Neural cell (in vitro differentiated cells): ENCODE measurements around the gene HMGB1. TPM values are rescaled to one million over a fixed set of nuclear protein-coding genes. Genes with fewer than 3 reads are reported as not detected.

Experiments
- H2AFZ ChIP-seq: fragments of 200-600, 300-800 bp; sonication (generic), shearing (Covaris generic); 2 replicates; pipeline ENCODE4 v1.6.0; 2014; ENCODE audit warnings: low read depth, mild to moderate bottlenecking, antibody characterized with exemption, low read length, moderate library complexity
- H3F3A ChIP-seq: fragments of 200-600 bp; shearing (Covaris generic); 2 replicates; pipeline ENCODE4 v1.6.1; 2016; ENCODE audit warnings: mild to moderate bottlenecking, moderate library complexity, mixed read lengths, antibody characterized with exemption, low read length; ENCODE audit not compliant: insufficient read depth, poor library complexity, severe bottlenecking
- H3K27ac ChIP-seq: fragments of 200-600, 300-800 bp; sonication (generic), shearing (Covaris generic); 2 replicates; pipeline ENCODE4 v1.5.1; 2014; ENCODE audit warnings: mild to moderate bottlenecking, low read length, moderate library complexity
- H3K27me3 ChIP-seq: fragments of 300-800, 200-600 bp; sonication (generic), shearing (Covaris generic); 2 replicates; pipeline ENCODE4 v1.6.0; 2014; ENCODE audit warnings: mild to moderate bottlenecking, low read depth, low read length, moderate library complexity; ENCODE audit not compliant: insufficient read depth
- H3K36me3 ChIP-seq: fragments of 300-800, 200-600 bp; sonication (generic), shearing (Covaris generic); 2 replicates; pipeline ENCODE4 v1.5.1; 2014; ENCODE audit warnings: mild to moderate bottlenecking, antibody characterized with exemption, low read length, moderate library complexity; ENCODE audit not compliant: insufficient read depth
- H3K4me2 ChIP-seq: fragments of 300-800, 200-600 bp; sonication (generic), shearing (Covaris generic); 2 replicates; pipeline ENCODE4 v1.6.0; 2014; ENCODE audit warnings: mild to moderate bottlenecking, low read length
- H3K4me3 ChIP-seq: fragments of 300-800, 200-600 bp; sonication (generic), shearing (Covaris generic); 2 replicates; pipeline ENCODE4 v1.5.1; 2014; ENCODE audit warnings: mild to moderate bottlenecking, low read length, moderate library complexity
- H3K79me2 ChIP-seq: fragments of 200-600 bp; shearing (Covaris generic); replicated peaks from 2 replicates; pipeline ENCODE4 v1.6.0; 2014; ENCODE audit warnings: mild to moderate bottlenecking, low read length, moderate library complexity; ENCODE audit not compliant: insufficient read depth
- H3K9ac ChIP-seq: fragments of 300-800, 200-600 bp; sonication (generic), shearing (Covaris generic); 2 replicates; pipeline ENCODE4 v1.6.1; 2016; ENCODE audit warnings: mild to moderate bottlenecking, low read length, mixed read lengths
- H3K9me2 ChIP-seq: fragments of 200-600 bp; shearing (Covaris generic); 2 replicates; pipeline ENCODE4 v1.6.1; 2016; ENCODE audit warnings: mild to moderate bottlenecking, low read length, mixed read lengths; ENCODE audit not compliant: insufficient read depth
- H3K9me3 ChIP-seq: fragments of 200-600, 300-800 bp; sonication (generic), shearing (Covaris generic); 2 replicates; pipeline ENCODE4 v1.6.1; 2016; ENCODE audit warnings: mild to moderate bottlenecking, mixed run types, low read length, moderate library complexity, mixed read lengths
- H4K20me1 ChIP-seq: fragments of 200-600 bp; shearing (Covaris generic); 2 replicates; pipeline ENCODE4 v1.6.1; 2016; ENCODE audit warnings: mild to moderate bottlenecking, mixed run types; ENCODE audit not compliant: insufficient read depth
- CTCF ChIP-seq: fragments of 450-650 bp; IDR thresholded peaks from 2 replicates; pipeline ENCODE4 v1.5.1; 2014; ENCODE audit warnings: antibody characterized with exemption, mild to moderate bottlenecking, moderate library complexity; ENCODE audit not compliant: poor library complexity, severe bottlenecking
- EP300 ChIP-seq: fragments of 450-650 bp; conservative IDR thresholded peaks from 2 replicates; pipeline ENCODE4 v1.6.1; 2014; ENCODE audit warnings: antibody characterized with exemption, mild to moderate bottlenecking, moderate library complexity; ENCODE audit not compliant: poor library complexity, severe bottlenecking
- EZH2 ChIP-seq: fragments of 200-600, 300-800 bp; shearing (Covaris generic), sonication (generic); IDR thresholded peaks from 2 replicates; pipeline ENCODE4 v1.6.1; 2014; ENCODE audit warnings: antibody characterized with exemption, low read length, borderline replicate concordance, mild to moderate bottlenecking; ENCODE audit not compliant: insufficient read depth, poor library complexity, severe bottlenecking
- MXI1 ChIP-seq: fragments of 450-650 bp; conservative IDR thresholded peaks from 2 replicates; pipeline ENCODE4 v1.6.1; 2014; ENCODE audit warnings: antibody characterized with exemption, mild to moderate bottlenecking; ENCODE audit not compliant: poor library complexity, severe bottlenecking
- POLR2AphosphoS5 ChIP-seq: IDR thresholded peaks from 2 replicates; pipeline ENCODE4 v1.6.1; 2012
- RAD21 ChIP-seq: fragments of 450-650 bp; conservative IDR thresholded peaks from 2 replicates; pipeline ENCODE4 v1.6.1; 2014; ENCODE audit warnings: antibody characterized with exemption, mild to moderate bottlenecking, moderate library complexity
- REST ChIP-seq: IDR thresholded peaks from 2 replicates; pipeline ENCODE4 v1.6.1; 2012; ENCODE audit warnings: borderline replicate concordance
- SMC3 ChIP-seq: fragments of 450-650 bp; conservative IDR thresholded peaks from 2 replicates; pipeline ENCODE4 v1.6.1; 2014; ENCODE audit warnings: antibody characterized with exemption, mild to moderate bottlenecking, moderate library complexity; ENCODE audit not compliant: poor library complexity
- TAF1 ChIP-seq: IDR thresholded peaks from 2 replicates; pipeline ENCODE4 v1.6.1; 2012; ENCODE audit warnings: low read depth
- polyA plus RNA-seq: library from polyadenylated mRNA; depleted of rRNA; stranded (reverse); fragments of >200 nt; gene quantifications from 2 replicates; pipeline ENCODE4 v1.2.3, GENCODE V29; 2014

The HMGB1 gene
- polyA plus RNA-seq, 1 donor from 2014 or later: 1,091 TPM

- Histone ChIP-seq H3F3A (no peaks in the 10 kb centered on the region), H3K9me3 (no peaks in the 10 kb centered on the region), H4K20me1 (no peaks in the 10 kb centered on the region), H3K27me3 (no peaks in the 10 kb centered on the region), H3K27ac (no peak overlapping the region), H2AFZ (no peak overlapping the region), H3K9me2 (no peaks in the 10 kb centered on the region), H3K36me3 (no peaks in the 10 kb centered on the region), H3K9ac (no peak overlapping the region), H3K79me2 (no peaks in the 10 kb centered on the region), H3K4me3 (no peak overlapping the region), H3K4me2 (no peak overlapping the region)
- TF ChIP-seq EP300 (no peak), SMC3 (no peak), EZH2 (no peak), TAF1 (no peak), MXI1 (no peak), POLR2AphosphoS5 (no peak), CTCF (no peak), REST (no peak), RAD21 (no peak)
Measured at GRCh38 chr13:30480292-30480950, 14.7 kb upstream of the HMGB1 start.

- no peaks in the 10 kb centered on the region for H3K9me2 ChIP-seq
- H3K4me2 ChIP-seq: no peak overlapping the region
- no peak overlapping the region for H2AFZ ChIP-seq
- no peaks in the 10 kb centered on the region for H4K20me1 ChIP-seq
- H3K36me3 ChIP-seq: no peaks in the 10 kb centered on the region
- H3K9me3 ChIP-seq: no peaks in the 10 kb centered on the region
- H3K79me2 ChIP-seq: no peaks in the 10 kb centered on the region
- no peak overlapping the region for H3K27ac ChIP-seq
- no peak overlapping the region for H3K4me3 ChIP-seq
- no peak for TF ChIP-seq EZH2
- no peak for TF ChIP-seq POLR2AphosphoS5
- no peaks in the 10 kb centered on the region for H3K27me3 ChIP-seq
- H3K9ac ChIP-seq: no peak overlapping the region
- no peaks in the 10 kb centered on the region for H3F3A ChIP-seq
Measured at GRCh38 chr13:30479883-30480219, 14.1 kb upstream of the HMGB1 start.
